ENCODE data around the gene SMC2. TPM values are rescaled to one million over a fixed set of nuclear protein-coding genes. Genes with fewer than 3 reads are reported as not detected.

The SMC2 gene
- total RNA-seq, 1 donor from 2014 or later = 9.7 TPM

DNA sequence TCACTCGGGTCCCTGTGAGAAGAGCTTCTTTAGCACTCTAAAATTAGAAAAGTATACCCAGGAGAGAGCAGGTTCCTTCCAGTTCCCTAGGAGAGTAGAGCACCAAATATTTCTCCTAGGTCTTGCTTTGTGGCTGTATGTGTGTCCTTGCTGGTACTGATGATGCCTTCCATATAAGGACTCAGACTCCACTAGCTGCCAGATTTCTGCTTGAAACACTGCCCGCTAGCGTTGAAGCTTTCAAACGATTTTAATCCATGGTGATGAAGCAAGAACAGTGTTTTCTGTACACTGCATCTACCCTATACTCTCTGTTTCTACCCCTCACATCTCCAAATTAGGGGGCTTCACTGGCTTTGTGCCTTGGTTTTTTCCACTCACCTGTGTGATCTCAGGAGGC, 2.4 kb upstream of the SMC2 start:
- H3K36me3 ChIP-seq = no peaks in the 10 kb centered on the region
- H3K27me3 ChIP-seq (ENCODE audit: low read depth) = no peaks in the 10 kb centered on the region
- peak overlapping the region; percentile 98 for H3K27ac ChIP-seq (replicated peaks)
- H3K4me3 ChIP-seq = peak overlapping the region; percentile 55
- H3K4me1 ChIP-seq = peaks cover 36% of the 10 kb centered on the region
- no peaks in the 10 kb centered on the region for H3K9me3 ChIP-seq (replicated peaks)
- TF ChIP-seq, protein P1, sequence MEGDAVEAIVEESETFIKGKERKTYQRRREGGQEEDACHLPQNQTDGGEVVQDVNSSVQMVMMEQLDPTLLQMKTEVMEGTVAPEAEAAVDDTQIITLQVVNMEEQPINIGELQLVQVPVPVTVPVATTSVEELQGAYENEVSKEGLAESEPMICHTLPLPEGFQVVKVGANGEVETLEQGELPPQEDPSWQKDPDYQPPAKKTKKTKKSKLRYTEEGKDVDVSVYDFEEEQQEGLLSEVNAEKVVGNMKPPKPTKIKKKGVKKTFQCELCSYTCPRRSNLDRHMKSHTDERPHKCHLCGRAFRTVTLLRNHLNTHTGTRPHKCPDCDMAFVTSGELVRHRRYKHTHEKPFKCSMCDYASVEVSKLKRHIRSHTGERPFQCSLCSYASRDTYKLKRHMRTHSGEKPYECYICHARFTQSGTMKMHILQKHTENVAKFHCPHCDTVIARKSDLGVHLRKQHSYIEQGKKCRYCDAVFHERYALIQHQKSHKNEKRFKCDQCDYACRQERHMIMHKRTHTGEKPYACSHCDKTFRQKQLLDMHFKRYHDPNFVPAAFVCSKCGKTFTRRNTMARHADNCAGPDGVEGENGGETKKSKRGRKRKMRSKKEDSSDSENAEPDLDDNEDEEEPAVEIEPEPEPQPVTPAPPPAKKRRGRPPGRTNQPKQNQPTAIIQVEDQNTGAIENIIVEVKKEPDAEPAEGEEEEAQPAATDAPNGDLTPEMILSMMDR (IDR thresholded peaks at IDR 0.05; ENCODE audit: borderline replicate concordance) = peak; percentile 61
- intact Hi-C loops (cut with micrococcal nuclease) = no loop called here
- no peak for DNase-seq

DNA sequence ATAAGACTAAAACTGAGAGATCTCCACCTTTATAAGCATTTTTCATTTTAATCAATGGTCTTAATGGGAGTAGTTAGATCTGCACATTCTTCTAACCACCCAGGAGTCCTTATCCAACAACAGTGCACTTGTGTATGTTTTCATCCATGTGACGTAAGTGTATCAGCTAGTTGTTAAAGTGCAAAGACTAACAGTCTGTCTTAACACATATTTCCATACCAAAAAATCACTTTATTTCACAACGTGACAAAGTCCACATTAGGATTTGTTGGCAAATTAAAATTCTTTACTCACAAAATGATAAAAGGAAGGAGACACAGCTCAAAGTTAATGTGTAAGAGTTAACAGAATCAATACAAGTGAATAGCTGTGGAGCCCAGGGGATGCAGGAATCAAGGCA, 1.9 kb upstream of the SMC2 start:
- Histone ChIP-seq H3K27ac (replicated peaks) (peak overlapping the region; percentile 98), H3K27me3 (ENCODE audit: low read depth) (no peaks in the 10 kb centered on the region), H3K4me1 (peaks cover 36% of the 10 kb centered on the region), H3K4me3 (peak overlapping the region; percentile 77), H3K36me3 (no peaks in the 10 kb centered on the region), H3K9me3 (replicated peaks) (no peaks in the 10 kb centered on the region)
- intact Hi-C loops (cut with micrococcal nuclease) = no loop called here
- DNase-seq = no peak
- TF ChIP-seq, protein P1 (IDR thresholded peaks at IDR 0.05; ENCODE audit: borderline replicate concordance) = no peak

DNA sequence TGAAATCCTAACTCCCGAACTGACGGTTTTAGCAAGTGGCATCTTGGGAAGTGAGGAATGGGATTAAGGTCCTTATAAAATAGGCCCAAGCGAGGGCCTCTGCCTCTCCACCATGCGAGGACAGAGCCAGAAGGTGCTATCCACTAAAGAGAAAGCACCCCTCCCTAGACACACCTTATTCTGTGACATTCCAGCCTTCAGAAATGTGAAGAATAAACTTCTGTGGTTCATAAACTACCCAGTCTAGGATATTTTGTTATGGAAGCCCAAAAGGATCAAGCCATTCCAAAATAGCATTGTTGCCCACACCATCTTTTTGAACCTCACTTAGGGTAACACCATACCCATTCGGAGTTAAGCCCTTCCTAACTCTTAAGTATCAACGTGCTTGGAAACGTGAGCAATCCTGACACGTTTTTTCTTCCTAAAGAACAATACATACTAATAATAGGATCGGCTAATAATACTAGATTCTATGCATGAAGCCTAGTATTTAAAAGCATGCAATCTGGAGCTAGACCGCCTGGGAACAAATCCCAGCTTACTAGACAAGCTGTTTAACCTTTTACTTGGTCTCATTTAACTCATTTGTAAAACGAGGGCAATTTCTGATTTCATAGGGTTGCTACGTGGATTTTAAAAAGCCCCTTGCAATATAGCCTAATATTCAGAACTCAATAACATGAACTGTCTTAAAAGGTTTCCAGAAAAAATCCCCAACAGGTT, 1.1 kb upstream of the SMC2 start:
- no peak for DNase-seq
- intact Hi-C loops (cut with micrococcal nuclease) = no loop called here
- no peaks in the 10 kb centered on the region for H3K9me3 ChIP-seq (replicated peaks)
- H3K27ac ChIP-seq (replicated peaks) = peak overlapping the region; percentile 98
- H3K36me3 ChIP-seq = no peaks in the 10 kb centered on the region
- H3K27me3 ChIP-seq (ENCODE audit: low read depth) = no peaks in the 10 kb centered on the region
- peak overlapping the region; percentile 77 for H3K4me3 ChIP-seq
- TF ChIP-seq, protein P1 (IDR thresholded peaks at IDR 0.05; ENCODE audit: borderline replicate concordance) = no peak
- peaks cover 36% of the 10 kb centered on the region for H3K4me1 ChIP-seq

DNA sequence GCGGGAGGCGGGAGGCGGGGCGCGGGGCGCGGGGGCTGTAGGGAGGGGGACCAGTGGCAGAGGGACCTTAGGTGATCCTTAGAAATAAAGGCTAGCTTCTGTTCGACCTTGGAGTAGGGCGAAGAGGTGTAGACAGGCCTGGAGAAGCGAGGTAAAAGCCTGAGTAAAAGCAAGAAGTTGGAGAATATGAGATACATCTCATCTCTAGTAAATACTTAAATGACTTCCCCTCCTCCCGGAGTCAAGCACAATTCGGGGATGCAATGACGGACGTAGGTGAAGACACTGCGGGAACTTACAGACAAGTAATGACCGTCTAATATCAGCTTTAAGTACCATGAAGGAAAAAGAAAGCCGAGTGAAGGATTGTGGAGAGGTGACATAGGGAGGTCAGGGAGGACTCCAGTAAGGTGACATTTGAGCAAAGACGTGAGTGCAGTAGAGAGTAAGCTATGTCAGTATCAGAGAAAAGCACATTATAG, 466 bp downstream of the SMC2 start:
- TF ChIP-seq, protein P1 (IDR thresholded peaks at IDR 0.05; ENCODE audit: borderline replicate concordance) = no peak
- peaks cover 36% of the 10 kb centered on the region for H3K4me1 ChIP-seq
- H3K36me3 ChIP-seq = peaks cover under 1% of the 10 kb centered on the region
- intact Hi-C loops (cut with micrococcal nuclease) = no loop called here
- H3K4me3 ChIP-seq = peak overlapping the region; percentile 77
- H3K9me3 ChIP-seq (replicated peaks) = no peaks in the 10 kb centered on the region
- H3K27me3 ChIP-seq (ENCODE audit: low read depth) = no peaks in the 10 kb centered on the region
- DNase-seq = no peak
- peak overlapping the region; percentile 98 for H3K27ac ChIP-seq (replicated peaks)

DNA sequence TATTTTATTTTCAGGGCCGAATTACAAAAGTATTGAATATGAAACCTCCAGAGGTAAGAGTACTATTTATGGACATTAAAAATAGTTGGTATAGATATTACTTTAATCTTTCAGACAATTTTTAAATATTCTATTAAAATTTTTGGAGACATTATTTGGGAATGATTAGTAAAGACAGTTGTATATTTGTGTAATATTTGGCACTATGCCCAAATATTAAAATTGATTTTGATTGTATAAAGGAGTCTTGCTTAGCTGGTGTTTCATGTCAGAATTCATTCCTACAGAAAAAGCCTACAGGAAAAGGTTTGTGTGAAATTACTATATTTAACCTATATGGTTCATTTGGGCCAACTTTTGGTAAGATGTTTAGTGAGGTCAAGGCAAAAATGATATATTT, 5.5 kb downstream of the SMC2 start:
- intact Hi-C loops (cut with micrococcal nuclease) = no loop called here
- Histone ChIP-seq H3K4me3 (no peak overlapping the region), H3K4me1 (peaks cover 14% of the 10 kb centered on the region), H3K36me3 (peaks cover 48% of the 10 kb centered on the region), H3K9me3 (replicated peaks) (no peaks in the 10 kb centered on the region), H3K27ac (replicated peaks) (no peak overlapping the region), H3K27me3 (ENCODE audit: low read depth) (no peaks in the 10 kb centered on the region)
- TF ChIP-seq, protein P1 (IDR thresholded peaks at IDR 0.05; ENCODE audit: borderline replicate concordance) = no peak
- no peak for DNase-seq
